Stimulated activated CD8-positive, alpha-beta memory T cell treated with anti-CD3 and anti-CD28 coated beads, Interleukin-4, amount 100 ng/mL, for 48 hours (primary cell): ENCODE data around the gene TTYH2.
A peak's percentile ranks its signal among the peaks of the same experiment; 100 is the strongest.
"Not testable (repeated sequence)": the region's sequence is repeated elsewhere in the genome, so short reads cannot be mapped to it uniquely, and the experiment has no call there.

Experiments
- DNase-seq: peaks from one replicate; pipeline ENCODE4 v3.0.0-alpha.2; 2020

Gene TTYH2

GRCh38 chr17:74212913-74213791 lies at the start of gene TTYH2:
Gene TTYH2, plus strand, starts transcription at chr17:74213571. Its CDS starts 17 bp downstream, at chr17:74213588.
- peak; percentile 81 for DNase-seq

GRCh38 chr17:74163836-74164235 lies 49.5 kb upstream of the TTYH2 start:
- no peak for DNase-seq

- no peak for DNase-seq
Observed at GRCh38 chr17:74164446-74165045, 48.8 kb upstream of the TTYH2 start.

- DNase-seq, result no peak
Observed at GRCh38 chr17:74165797-74166365, 47.5 kb upstream of the TTYH2 start.

- no peak for DNase-seq
Observed at GRCh38 chr17:74170924-74171323, 42.4 kb upstream of the TTYH2 start.

- DNase-seq, result no peak
Observed at GRCh38 chr17:74172700-74173099, 40.7 kb upstream of the TTYH2 start.

GRCh38 chr17:74176546-74177001 lies 36.8 kb upstream of the TTYH2 start:
- DNase-seq, result peak; percentile 73

GRCh38 chr17:74177018-74177450 lies 36.3 kb upstream of the TTYH2 start:
- DNase-seq, result no peak

GRCh38 chr17:74179576-74179975 lies 33.8 kb upstream of the TTYH2 start:
- DNase-seq, result no peak

GRCh38 chr17:74180336-74180735 lies 33.0 kb upstream of the TTYH2 start:
- DNase-seq, result no peak

GRCh38 chr17:74181341-74181740 lies 32.0 kb upstream of the TTYH2 start:
- DNase-seq, result no peak

GRCh38 chr17:74182041-74182723 lies 31.2 kb upstream of the TTYH2 start:
- DNase-seq, result no peak

GRCh38 chr17:74183411-74183810 lies 30.0 kb upstream of the TTYH2 start:
- DNase-seq, result no peak

GRCh38 chr17:74185571-74186185 lies 27.7 kb upstream of the TTYH2 start:
- no peak for DNase-seq

- no peak for DNase-seq
Observed at GRCh38 chr17:74186498-74186897, 26.9 kb upstream of the TTYH2 start.

- DNase-seq, result no peak
Observed at GRCh38 chr17:74187761-74188160, 25.6 kb upstream of the TTYH2 start.

GRCh38 chr17:74188687-74189086 lies 24.7 kb upstream of the TTYH2 start:
- not testable (repeated sequence) for DNase-seq

- DNase-seq, result no peak
Observed at GRCh38 chr17:74190154-74190553, 23.2 kb upstream of the TTYH2 start.

- no peak for DNase-seq
Observed at GRCh38 chr17:74190807-74191406, 22.5 kb upstream of the TTYH2 start.

- DNase-seq, result no peak
Observed at GRCh38 chr17:74192950-74193781, 20.2 kb upstream of the TTYH2 start.

GRCh38 chr17:74194682-74195081 lies 18.7 kb upstream of the TTYH2 start:
- DNase-seq, result no peak
